H1 (cell line): ENCODE results near the gene ACAP3. TPM values are rescaled to one million over a fixed set of nuclear protein-coding genes. Genes with fewer than 3 reads are reported as not detected.

ENCODE experiments used
- CTCF ChIA-PET: fragments of 300-600 bp; sonication (Branson Sonifier 250); formaldehyde crosslinking; loops from one replicate; lab custom pipeline; 2021; ENCODE audit not compliant: partially characterized antibody; lab: Charles Lee
- POLR2A ChIA-PET: fragments of 300-600 bp; sonication (Branson Sonifier 250); formaldehyde crosslinking; loops from one replicate; lab custom pipeline; 2021; ENCODE audit warnings: inconsistent platforms; ENCODE audit not compliant: partially characterized antibody; lab: Charles Lee
- DNase-seq, 2 experiments: peaks; one replicate each; pipeline versions ENCODE4 v3.0.0 to v3.0.0-alpha.2; 2010 to 2022; ENCODE audit warnings: low spot score in 2 of 2, low read depth in 1 of 2, mixed read lengths in 1 of 2
- FAIRE-seq: peaks from 2 replicates; lab custom pipeline; 2011; peaks lifted over from hg19 to GRCh38; lab: Jason Lieb, UNC
- H2AFZ ChIP-seq: 2 replicates; pipeline ENCODE4 v1.8.1; 2012; ENCODE audit warnings: low read length, inconsistent platforms
- H2AK5ac ChIP-seq: 2 replicates; pipeline ENCODE4 v1.6.1; 2013; ENCODE audit warnings: low read depth, low read length
- H2BK120ac ChIP-seq: replicated peaks from 2 replicates; pipeline ENCODE3; 2013; ENCODE audit warnings: low read depth, low read length, inconsistent platforms
- H2BK12ac ChIP-seq: 2 replicates; pipeline ENCODE4 v1.6.1; 2013; ENCODE audit warnings: low read depth, low read length
- H2BK15ac ChIP-seq: 2 replicates; pipeline ENCODE4 v1.6.1; 2013; ENCODE audit warnings: low read length
- H2BK20ac ChIP-seq: 2 replicates; pipeline ENCODE4 v1.6.1; 2013; ENCODE audit warnings: low read length
- H2BK5ac ChIP-seq: 2 replicates; pipeline ENCODE4 v1.6.1; 2013; ENCODE audit warnings: low read depth, low read length
- H3K14ac ChIP-seq: 2 replicates; pipeline ENCODE4 v1.6.1; 2013; ENCODE audit warnings: inconsistent platforms; ENCODE audit not compliant: insufficient read length
- H3K18ac ChIP-seq: 2 replicates; pipeline ENCODE4 v1.6.1; 2013; ENCODE audit warnings: low read length; ENCODE audit errors: extremely low read depth
- H3K23ac ChIP-seq: 2 replicates; pipeline ENCODE4 v1.6.1; 2013; ENCODE audit warnings: inconsistent platforms; ENCODE audit not compliant: insufficient read length
- H3K23me2 ChIP-seq: 2 replicates; pipeline ENCODE4 v1.6.1; 2013; ENCODE audit warnings: low read depth, low read length
- H3K27ac ChIP-seq: 2 replicates; pipeline ENCODE4 v1.6.1; 2011; ENCODE audit warnings: low read depth, low read length, inconsistent platforms
- H3K27me3 ChIP-seq, 4 experiments: replicated peaks in 1 of 4; 1 replicate in 1 of 4; 2 replicates in 3 of 4; pipeline versions ENCODE4 v1.6.1 to v1.8.1; 2011 to 2013; ENCODE audit warnings: low read length in 3 of 4, mild to moderate bottlenecking in 3 of 4, inconsistent platforms in 2 of 4, mixed read lengths in 2 of 4, moderate library complexity in 1 of 4; ENCODE audit not compliant: control insufficient read depth in 3 of 4, insufficient read depth in 3 of 4; ENCODE audit errors: extremely low read depth in 1 of 4
- H3K36me3 ChIP-seq, 4 experiments: 2 replicates each; pipeline versions ENCODE4 v1.6.1 to v1.8.1; 2011 to 2013; ENCODE audit warnings: mild to moderate bottlenecking in 4 of 4, low read length in 3 of 4, moderate library complexity in 2 of 4, control low read depth in 1 of 4, inconsistent platforms in 1 of 4; ENCODE audit not compliant: insufficient read depth in 4 of 4, control insufficient read depth in 2 of 4
- H3K4ac ChIP-seq: replicated peaks from 2 replicates; pipeline ENCODE3; 2013; ENCODE audit warnings: low read length, low read depth, mixed read lengths, inconsistent platforms; ENCODE audit not compliant: insufficient read length
- H3K4me1 ChIP-seq, 4 experiments: replicated peaks in 1 of 4; 1 replicate in 1 of 4; 2 replicates in 3 of 4; pipeline versions ENCODE4 v1.6.1 to v1.8.1; 2011 to 2013; ENCODE audit warnings: low read length in 3 of 4, inconsistent platforms in 2 of 4, mixed read lengths in 1 of 4; ENCODE audit not compliant: insufficient read depth in 4 of 4, control insufficient read depth in 3 of 4
- H3K4me2 ChIP-seq, 2 experiments: 2 replicates each; pipeline versions ENCODE4 v1.6.1 to v1.8.1; 2011 to 2013; ENCODE audit warnings: low read depth in 2 of 2, low read length in 2 of 2, control low read depth in 1 of 2, inconsistent platforms in 1 of 2, mild to moderate bottlenecking in 1 of 2; ENCODE audit not compliant: insufficient read depth in 1 of 2
- H3K4me3 ChIP-seq, 4 experiments: fragments of 200-600, 300-600 bp in 1 of 4; sonication (generic), shearing (Covaris generic), sonication (Bioruptor Twin) in 1 of 4; 2 replicates each; pipeline versions ENCODE4 v1.5.1 to v1.8.1; 2011 to 2016; ENCODE audit warnings: low read length in 4 of 4, low read depth in 3 of 4, control low read depth in 2 of 4, inconsistent platforms in 2 of 4, mild to moderate bottlenecking in 2 of 4, mixed read lengths in 1 of 4, moderate library complexity in 1 of 4; ENCODE audit not compliant: insufficient read depth in 2 of 4; ENCODE audit errors: extremely low read depth in 1 of 4
- H3K56ac ChIP-seq: replicated peaks from 2 replicates; pipeline ENCODE3; 2013; ENCODE audit warnings: low read depth, mild to moderate bottlenecking, mixed read lengths, low read length, inconsistent platforms; ENCODE audit not compliant: insufficient read length
- H3K79me1 ChIP-seq: 2 replicates; pipeline ENCODE4 v1.6.1; 2013; ENCODE audit warnings: low read depth, low read length, control low read depth
- H3K79me2 ChIP-seq, 2 experiments: 2 replicates each; pipeline versions ENCODE4 v1.6.1 to v1.8.1; 2012 to 2013; ENCODE audit warnings: low read length in 2 of 2, mild to moderate bottlenecking in 2 of 2, inconsistent platforms in 1 of 2; ENCODE audit not compliant: insufficient read depth in 2 of 2, control insufficient read depth in 1 of 2
- H3K9ac ChIP-seq, 4 experiments: replicated peaks in 1 of 4; 1 replicate in 1 of 4; 2 replicates in 3 of 4; pipeline versions ENCODE4 v1.6.1 to v1.8.1; 2011 to 2013; ENCODE audit warnings: low read depth in 3 of 4, low read length in 3 of 4, control low read depth in 2 of 4, mild to moderate bottlenecking in 2 of 4, moderate library complexity in 2 of 4, inconsistent platforms in 1 of 4; ENCODE audit errors: extremely low read depth in 1 of 4
- H3K9me3 ChIP-seq, 2 experiments: 2 replicates each; pipeline versions ENCODE4 v1.6.1 to v1.8.1; 2012 to 2013; ENCODE audit warnings: mild to moderate bottlenecking in 2 of 2, moderate library complexity in 2 of 2, control low read depth in 1 of 2, inconsistent platforms in 1 of 2, low read depth in 1 of 2, low read length in 1 of 2, mixed read lengths in 1 of 2; ENCODE audit not compliant: insufficient read depth in 2 of 2
- H4K20me1 ChIP-seq, 2 experiments: replicated peaks in 1 of 2; 2 replicates each; pipeline versions ENCODE3 to v1.8.1; 2011 to 2013; ENCODE audit warnings: inconsistent platforms in 2 of 2, low read length in 2 of 2, mild to moderate bottlenecking in 1 of 2; ENCODE audit not compliant: insufficient read depth in 2 of 2, control insufficient read depth in 1 of 2
- H4K5ac ChIP-seq: 2 replicates; pipeline ENCODE4 v1.6.1; 2013; ENCODE audit warnings: low read length, low read depth, mixed read lengths, inconsistent platforms; ENCODE audit not compliant: insufficient read length
- H4K8ac ChIP-seq: 2 replicates; pipeline ENCODE4 v1.8.0; 2013; ENCODE audit warnings: mild to moderate bottlenecking, moderate library complexity, low read length, inconsistent platforms; ENCODE audit not compliant: insufficient read depth; ENCODE audit errors: extremely low read depth
- H4K91ac ChIP-seq: replicated peaks from 2 replicates; pipeline ENCODE3; 2013; ENCODE audit warnings: low read length, mixed read lengths, inconsistent platforms; ENCODE audit not compliant: insufficient read length
- E2F6 ChIP-seq: IDR thresholded peaks from 2 replicates; pipeline ENCODE4 v1.6.1; 2012; ENCODE audit warnings: inconsistent platforms
- EGR1 ChIP-seq: IDR thresholded peaks from 2 replicates; pipeline ENCODE4 v1.6.1; 2011; ENCODE audit warnings: low read depth, low read length, borderline replicate concordance
- TEAD4 ChIP-seq: IDR thresholded peaks from 2 replicates; pipeline ENCODE4 v1.6.1; 2012; ENCODE audit warnings: low read depth, low read length, inconsistent platforms, mixed read lengths
- WGBS, 2 experiments: shearing (Covaris generic) in 1 of 2; methylation state at CpG; one replicate each; pipeline versions ENCODE4 v1.1.6 to v1.1.7; 2013 to 2015; ENCODE audit warnings: low lambda C conversion rate in 2 of 2, mixed read lengths in 2 of 2, inconsistent platforms in 1 of 2, low coverage in 1 of 2, missing lambda C conversion rate in 1 of 2; ENCODE audit not compliant: insufficient replicate concordance in 2 of 2, insufficient coverage in 1 of 2, insufficient read length in 1 of 2; ENCODE audit errors: extremely low coverage in 1 of 2, missing lambda C conversion rate in 1 of 2; 5-methylcytosine and 5-hydroxymethylcytosine counted together
- polyA plus RNA-seq, 7 experiments: library from polyadenylated mRNA; depleted of rRNA in 3 of 7; stranded (reverse) in 5 of 7; unstranded in 2 of 7; fragments of >200 nt in 5 of 7; fragments of 200-250 nt in 2 of 7; gene quantifications; 1 replicate in 5 of 7; 2 replicates in 1 of 7; 4 replicates in 1 of 7; pipeline versions ENCODE4 v1.2.1 to v1.2.3, GENCODE V29; 2011 to 2013; ENCODE audit warnings: missing spikeins in 2 of 7, mixed read lengths in 2 of 7
- total RNA-seq: library from RNA; stranded (reverse); fragmentation: NEBNext Ultra II Directional; extraction: Animal tissue kit (Norgen Biotek cat#: 25700); gene quantifications from 2 replicates; pipeline ENCODE4 v1.2.1, GENCODE V29; 2021

The ACAP3 gene
- total and polyA plus RNA-seq, 2 of the 8 experiments (the other 6 are each of a cell fraction or from before 2014, with no cell fraction given) = 14.8 to 28.3 TPM

GRCh38 chr1:1327291-1327690, 19.6 kb upstream of the ACAP3 start:
- no peak for FAIRE-seq
- no peak overlapping the region for H3K27ac ChIP-seq
- H2BK5ac ChIP-seq = no peak overlapping the region
- H4K91ac ChIP-seq = no peak overlapping the region
- H4K20me1 ChIP-seq = peaks cover 9 to 27% of the 10 kb centered on the region in 2 experiments
- TF ChIP-seq EGR1 (no peak), E2F6 (no peak), TEAD4 (no peak)
- TF ChIP-seq, all 59 proteins: peak for 0
- H2AFZ ChIP-seq = no peak overlapping the region
- no peak overlapping the region for H3K23ac ChIP-seq
- no peak overlapping the region for H4K5ac ChIP-seq
- H3K4me2 ChIP-seq = no peak overlapping the region
- no peak overlapping the region for H2BK20ac ChIP-seq
- H3K4me1 ChIP-seq = peaks cover 0 to 13% (median 3%) of the 10 kb centered on the region in 4 experiments; a peak in 5 of 7 replicates
- peaks cover 0 to 3% (median 0%) of the 10 kb centered on the region in 4 experiments; a peak in 1 of 8 replicates for H3K36me3 ChIP-seq
- 91% methylated on average over 20 of the region's 40 CpGs; no CpG with 5 or more reads in 1 of the 2 experiments for WGBS, 2 experiments
- no peak overlapping the region for H2AK5ac ChIP-seq
- no peak overlapping the region for H3K4me3 ChIP-seq
- H2BK12ac ChIP-seq = no peak overlapping the region
- no peak overlapping the region for H4K8ac ChIP-seq
- no peak overlapping the region for H3K56ac ChIP-seq
- H3K27me3 ChIP-seq = no peaks in the 10 kb centered on the region; a peak in 1 of 7 replicates
- no peak overlapping the region for H2BK15ac ChIP-seq
- ChIA-PET POLR2A (interaction anchor here (0.8 to 3.4 kb wide), 6 partner anchors 9 to 18 kb away, joined by 3 to 27 read pairs (median 4); no protein-coding TSS in a partner anchor), CTCF (interaction anchor here (0.6 to 1.6 kb wide), 4 partner anchors 9 to 616 kb away, joined by 3 read pairs; partner anchors contain the start of gene DVL1)
- peaks cover 19% of the 10 kb centered on the region for H3K79me1 ChIP-seq
- no peak overlapping the region for H3K4ac ChIP-seq
- H3K79me2 ChIP-seq = peaks cover 6 to 24% of the 10 kb centered on the region in 2 experiments; a peak in 3 of 4 replicates
- H2BK120ac ChIP-seq = no peak overlapping the region
- peaks cover 9% of the 10 kb centered on the region for H3K23me2 ChIP-seq
- DNase-seq = no peak
- H3K9me3 ChIP-seq = peaks cover 0 to 6% of the 10 kb centered on the region in 2 experiments; a peak in 2 of 4 replicates
- no peak overlapping the region for H3K18ac ChIP-seq
- no peak overlapping the region for H3K9ac ChIP-seq
- H3K14ac ChIP-seq = no peak overlapping the region
